ENCODE results near the gene PISD. TPM values are rescaled to one million over a fixed set of nuclear protein-coding genes. Genes with fewer than 3 reads are reported as not detected.

The PISD gene
- 65.8 and 75.7 TPM in 2 replicates for total RNA-seq

GRCh38 chr22:31661851-31662667, at the start of gene PISD:
Gene PISD, minus strand, starts transcription at chr22:31662215. Its CDS starts 7 bp downstream, at chr22:31662208.

Other genes with a start within 250 kb of the PISD start
- 6.4 and 7.3 TPM in 2 replicates for gene EIF4ENIF1, start 172.4 kb downstream of the PISD start, total RNA-seq
- 12.0 and 13.4 TPM in 2 replicates for gene SFI1, start 165.7 kb downstream of the PISD start, total RNA-seq
- gene PRR14L, start 87.9 kb upstream of the PISD start, total RNA-seq, result 13.9 and 15.5 TPM in 2 replicates
- gene DEPDC5, start 91.8 kb upstream of the PISD start, total RNA-seq, result 8.7 and 13.3 TPM in 2 replicates